Measurements from ENCODE around the gene SH3BP4. TPM values are rescaled to one million over a fixed set of nuclear protein-coding genes. Genes with fewer than 3 reads are reported as not detected.

Gene SH3BP4
- total RNA-seq, 4 donors from 2014 or later = 7.5 to 24.9 (median 19.5) TPM

GRCh38 chr2:235046589-235046988, 94.8 kb downstream of the SH3BP4 start:
- Histone ChIP-seq H3K27ac (no peak overlapping the region), H3K4me1 (peaks cover 10 to 19% (median 14%) of the 10 kb centered on the region in 4 donors), H3K4me3 (no peak overlapping the region), H3K27me3 (no peaks in the 10 kb centered on the region), H3K9me3 (no peaks in the 10 kb centered on the region), H3K36me3 (peaks cover 0 to 14% (median 2%) of the 10 kb centered on the region in 4 donors)
- WGBS, 2 donors (ENCODE audit: low coverage in 1 of 2) = 86% methylated on average over 5 of the region's 5 CpGs; no CpG with 5 or more reads in 1 of the 2 donors
- TF ChIP-seq, protein P1, sequence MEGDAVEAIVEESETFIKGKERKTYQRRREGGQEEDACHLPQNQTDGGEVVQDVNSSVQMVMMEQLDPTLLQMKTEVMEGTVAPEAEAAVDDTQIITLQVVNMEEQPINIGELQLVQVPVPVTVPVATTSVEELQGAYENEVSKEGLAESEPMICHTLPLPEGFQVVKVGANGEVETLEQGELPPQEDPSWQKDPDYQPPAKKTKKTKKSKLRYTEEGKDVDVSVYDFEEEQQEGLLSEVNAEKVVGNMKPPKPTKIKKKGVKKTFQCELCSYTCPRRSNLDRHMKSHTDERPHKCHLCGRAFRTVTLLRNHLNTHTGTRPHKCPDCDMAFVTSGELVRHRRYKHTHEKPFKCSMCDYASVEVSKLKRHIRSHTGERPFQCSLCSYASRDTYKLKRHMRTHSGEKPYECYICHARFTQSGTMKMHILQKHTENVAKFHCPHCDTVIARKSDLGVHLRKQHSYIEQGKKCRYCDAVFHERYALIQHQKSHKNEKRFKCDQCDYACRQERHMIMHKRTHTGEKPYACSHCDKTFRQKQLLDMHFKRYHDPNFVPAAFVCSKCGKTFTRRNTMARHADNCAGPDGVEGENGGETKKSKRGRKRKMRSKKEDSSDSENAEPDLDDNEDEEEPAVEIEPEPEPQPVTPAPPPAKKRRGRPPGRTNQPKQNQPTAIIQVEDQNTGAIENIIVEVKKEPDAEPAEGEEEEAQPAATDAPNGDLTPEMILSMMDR (IDR thresholded peaks at IDR 0.05) = no peak
- no peak for TF ChIP-seq POLR2AphosphoS5 (IDR thresholded peaks at IDR 0.05)
- no peak for TF ChIP-seq POLR2A (IDR thresholded peaks at IDR 0.05)
- no peak for TF ChIP-seq EP300 (IDR thresholded peaks at IDR 0.05; ENCODE audit: low read depth)
- in situ Hi-C loops (cut with MboI; ENCODE audit: low pct_ligation_motif_present in 1 of 4, low pct_unique_long_range_greater_than_20kb in 1 of 4, low sequenced_read_pairs in 3 of 4) = no loop called here
- intact Hi-C loops (cut with DNase I; ENCODE audit: low total_unique reads) = no loop called here
- no peak for DNase-seq

- Histone ChIP-seq H3K4me3 (no peak overlapping the region), H3K27ac (no peak overlapping the region), H3K27me3 (no peaks in the 10 kb centered on the region), H3K9me3 (no peaks in the 10 kb centered on the region), H3K36me3 (peaks cover 0 to 5% (median 0%) of the 10 kb centered on the region in 4 donors), H3K4me1 (peaks cover 10 to 20% (median 15%) of the 10 kb centered on the region in 4 donors)
- WGBS, 2 donors (ENCODE audit: low coverage in 1 of 2) = 93 to 100% methylated on average over 3 to 24 of the region's 24 CpGs
- intact Hi-C loops (cut with DNase I; ENCODE audit: low total_unique reads) = no loop called here
- DNase-seq = no peak
- in situ Hi-C loops (cut with MboI; ENCODE audit: low pct_ligation_motif_present in 1 of 4, low pct_unique_long_range_greater_than_20kb in 1 of 4, low sequenced_read_pairs in 3 of 4) = no loop called here
- TF ChIP-seq, protein P1 (IDR thresholded peaks at IDR 0.05) = no peak
- no peak for TF ChIP-seq POLR2AphosphoS5 (IDR thresholded peaks at IDR 0.05)
- TF ChIP-seq EP300 (IDR thresholded peaks at IDR 0.05; ENCODE audit: low read depth) = no peak
- no peak for TF ChIP-seq POLR2A (IDR thresholded peaks at IDR 0.05)
These were observed 95.6 kb downstream of the SH3BP4 start for GRCh38 chr2:235047171-235048160.

DNA sequence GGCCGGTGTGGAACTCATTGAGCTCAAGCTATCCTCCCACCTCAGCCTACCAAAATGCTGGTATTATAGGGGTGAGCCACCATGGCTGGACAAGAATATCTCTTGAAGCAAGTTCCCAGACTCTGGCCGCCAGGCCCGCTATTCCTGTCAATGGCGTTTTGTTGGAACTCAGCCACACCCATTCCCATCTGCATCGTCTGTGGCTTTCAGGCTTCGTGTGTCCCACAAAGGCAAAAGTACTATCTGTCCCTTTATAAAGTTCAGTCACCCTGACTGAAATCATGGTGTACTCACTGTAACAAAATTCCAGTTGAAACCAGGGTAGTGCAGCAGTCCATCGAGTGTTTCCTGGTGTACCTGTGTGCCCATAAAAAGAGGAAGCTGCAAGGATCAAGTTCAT, 96.7 kb downstream of the SH3BP4 start:
- TF ChIP-seq POLR2AphosphoS5 (IDR thresholded peaks at IDR 0.05) (peak in 1 of 3 donors; percentile 6), EP300 (IDR thresholded peaks at IDR 0.05; ENCODE audit: low read depth) (no peak)
- Histone ChIP-seq H3K9me3 (no peaks in the 10 kb centered on the region), H3K4me1 (peaks cover 10 to 20% (median 18%) of the 10 kb centered on the region in 4 donors), H3K36me3 (no peaks in the 10 kb centered on the region), H3K4me3 (no peak overlapping the region), H3K27ac (no peak overlapping the region), H3K27me3 (no peaks in the 10 kb centered on the region)
- 44 to 48% methylated on average over 4 to 7 of the region's 7 CpGs for WGBS, 2 donors (ENCODE audit: low coverage in 1 of 2)
- DNase-seq = no peak
- in situ Hi-C loops (cut with MboI; ENCODE audit: low pct_ligation_motif_present in 1 of 4, low pct_unique_long_range_greater_than_20kb in 1 of 4, low sequenced_read_pairs in 3 of 4) (no loop called here), intact Hi-C loops (cut with DNase I; ENCODE audit: low total_unique reads) (no loop called here)

- 33 to 66% methylated on average over 3 to 6 of the region's 6 CpGs for WGBS, 2 donors (ENCODE audit: low coverage in 1 of 2)
- Histone ChIP-seq H3K36me3 (no peaks in the 10 kb centered on the region), H3K9me3 (no peaks in the 10 kb centered on the region), H3K27ac (no peak overlapping the region), H3K4me1 (peaks cover 10 to 20% (median 19%) of the 10 kb centered on the region in 4 donors), H3K4me3 (no peak overlapping the region), H3K27me3 (no peaks in the 10 kb centered on the region)
- intact Hi-C loops (cut with DNase I; ENCODE audit: low total_unique reads) (no loop called here), in situ Hi-C loops (cut with MboI; ENCODE audit: low pct_ligation_motif_present in 1 of 4, low pct_unique_long_range_greater_than_20kb in 1 of 4, low sequenced_read_pairs in 3 of 4) (no loop called here)
- TF ChIP-seq, protein P1 (IDR thresholded peaks at IDR 0.05) = no peak
- TF ChIP-seq POLR2AphosphoS5 (IDR thresholded peaks at IDR 0.05) = no peak
- no peak for TF ChIP-seq EP300 (IDR thresholded peaks at IDR 0.05; ENCODE audit: low read depth)
- no peak for TF ChIP-seq POLR2A (IDR thresholded peaks at IDR 0.05)
- no peak for DNase-seq
These were observed 97.3 kb downstream of the SH3BP4 start for GRCh38 chr2:235049069-235049468.

Data from transverse colon (tissue), 4 donors.